Activated CD4-positive, alpha-beta T cell treated with anti-CD3 and anti-CD28 coated beads, Interleukin-2, Interleukin-4, amounts not matched to agents 100 ng/mL and 50 ng/mL, durations not matched to agents 16 hours and 8 hours (primary cell): Measurements from ENCODE around the gene COL5A1.

Source experiments
- DNase-seq: peaks from one replicate; pipeline ENCODE4 v3.0.0-alpha.2; 2020; ENCODE audit warnings: low spot score

The COL5A1 gene

DNA sequence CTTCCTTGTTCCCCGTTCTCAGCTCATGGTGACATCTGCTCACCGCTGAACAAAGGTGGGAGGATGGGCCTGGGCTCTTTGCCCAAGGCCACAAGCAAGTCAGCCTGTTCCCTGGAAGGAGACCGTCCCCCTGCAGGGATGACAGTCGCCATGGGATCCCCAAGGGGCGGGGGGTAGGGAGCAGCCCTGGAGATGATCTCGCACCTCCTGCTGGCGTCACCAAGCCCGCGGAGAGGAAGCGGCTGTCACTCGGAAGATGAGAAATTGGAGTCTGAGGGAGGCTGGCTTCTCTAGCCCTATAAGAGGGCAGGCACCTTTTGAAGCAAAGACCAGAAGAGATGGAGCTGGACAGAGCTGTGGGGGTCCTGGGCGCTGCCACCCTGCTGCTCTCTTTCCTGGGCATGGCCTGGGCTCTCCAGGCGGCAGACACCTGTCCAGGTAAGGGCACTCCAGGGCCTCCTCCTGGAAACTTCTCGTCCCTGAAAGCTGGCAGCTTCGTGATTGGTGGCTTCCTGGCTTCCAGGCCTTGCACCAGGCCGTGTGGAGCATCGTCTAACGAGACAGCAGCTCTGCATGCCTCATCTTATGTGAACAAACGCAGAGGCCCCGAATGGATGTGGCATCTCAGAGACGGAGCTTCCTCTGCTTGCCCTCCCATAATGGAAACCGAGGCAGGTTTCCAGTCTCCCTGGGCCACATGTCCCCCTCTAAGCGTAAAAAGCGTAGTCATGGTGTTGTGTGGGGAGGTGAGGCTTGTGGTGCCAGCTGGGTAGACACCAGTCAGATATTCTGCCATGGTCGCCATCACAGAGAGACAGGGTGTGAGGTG, 239.1 kb downstream of the COL5A1 start, which contains the start of gene FCN2:
FCN2 (plus strand) TSS at position 327 of the 829 bp plus-strand sequence; CDS start at position 339, 12 bp downstream.
- DNase-seq: no peak

DNA sequence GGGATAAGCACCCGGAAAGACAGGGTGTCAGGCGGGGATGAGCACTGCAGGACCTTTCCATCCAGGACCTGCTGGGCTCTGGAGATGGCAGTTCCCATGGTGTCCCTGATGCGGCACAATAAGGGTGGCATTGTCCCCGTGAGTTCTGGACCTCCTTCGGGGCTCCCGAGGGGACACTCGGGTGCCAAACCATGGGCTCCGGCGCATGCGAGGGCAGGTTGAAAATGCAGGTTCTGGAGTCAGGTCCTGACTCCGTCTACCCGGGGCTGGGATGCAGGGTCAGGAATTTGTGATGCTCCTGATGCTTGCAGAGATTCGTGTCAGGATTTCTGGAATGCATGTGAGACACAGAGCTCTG, 239.7 kb downstream of the COL5A1 start:
- DNase-seq: no peak

DNA sequence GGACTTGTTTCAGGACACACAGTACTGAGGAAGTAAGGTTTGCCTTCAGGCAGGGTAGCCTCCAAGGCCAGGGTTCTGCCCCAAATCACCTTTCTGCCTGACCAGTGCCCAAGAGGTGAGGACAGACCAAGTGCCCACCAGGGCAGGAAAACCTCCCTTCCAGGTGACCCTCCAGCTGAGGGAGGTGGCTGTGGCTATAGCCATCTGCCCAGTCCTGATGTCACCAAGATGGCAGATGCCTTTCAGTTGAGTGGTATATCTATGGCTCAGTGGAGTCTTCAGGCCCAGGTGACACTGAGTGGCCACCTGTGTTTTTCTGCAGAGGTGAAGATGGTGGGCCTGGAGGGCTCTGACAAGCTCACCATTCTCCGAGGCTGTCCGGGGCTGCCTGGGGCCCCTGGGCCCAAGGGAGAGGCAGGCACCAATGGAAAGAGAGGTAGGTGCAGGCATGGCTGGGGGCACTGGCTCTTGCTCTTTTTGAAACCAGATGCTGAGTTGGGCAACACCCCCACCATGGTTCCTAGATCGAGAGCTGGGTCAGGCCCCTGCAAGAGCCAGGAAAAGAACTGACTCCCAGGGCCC, 240.7 kb downstream of the COL5A1 start:
- no peak for DNase-seq

DNA sequence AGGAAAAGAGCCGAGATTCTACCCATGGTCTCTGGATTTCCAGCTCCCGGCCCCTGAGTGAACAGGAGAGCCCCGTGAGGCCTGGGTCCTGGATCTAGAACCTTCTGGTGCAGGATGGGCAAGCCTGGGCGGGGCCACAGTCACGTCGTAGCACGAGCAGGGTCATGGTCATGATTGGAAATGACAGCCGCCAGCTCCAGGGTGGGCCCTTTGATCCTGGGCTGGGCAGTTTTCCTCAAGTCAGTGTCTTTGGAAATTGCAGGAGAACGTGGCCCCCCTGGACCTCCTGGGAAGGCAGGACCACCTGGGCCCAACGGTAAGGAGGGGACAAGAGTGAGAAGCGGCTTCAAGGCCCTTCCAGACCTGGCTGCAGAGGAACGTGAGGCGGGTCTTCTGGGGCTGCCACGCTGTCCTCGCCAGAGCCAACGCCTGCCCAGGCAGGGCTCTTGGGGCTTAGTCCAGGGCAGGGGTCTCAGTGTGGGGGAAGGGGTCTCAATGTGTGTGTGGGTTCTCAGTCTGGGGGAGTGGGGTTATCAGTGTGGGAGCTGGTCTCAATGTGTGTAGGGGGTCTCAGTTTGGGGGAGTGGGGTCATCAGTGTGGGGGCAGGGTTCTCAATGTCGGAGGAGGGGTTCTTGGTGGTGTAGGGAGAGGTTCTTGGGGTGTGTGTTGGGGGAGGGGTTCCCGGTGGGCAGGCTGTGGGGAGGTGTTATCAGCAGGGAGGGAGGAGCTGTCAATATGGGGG, 241.6 kb downstream of the COL5A1 start:
- DNase-seq: no peak

DNA sequence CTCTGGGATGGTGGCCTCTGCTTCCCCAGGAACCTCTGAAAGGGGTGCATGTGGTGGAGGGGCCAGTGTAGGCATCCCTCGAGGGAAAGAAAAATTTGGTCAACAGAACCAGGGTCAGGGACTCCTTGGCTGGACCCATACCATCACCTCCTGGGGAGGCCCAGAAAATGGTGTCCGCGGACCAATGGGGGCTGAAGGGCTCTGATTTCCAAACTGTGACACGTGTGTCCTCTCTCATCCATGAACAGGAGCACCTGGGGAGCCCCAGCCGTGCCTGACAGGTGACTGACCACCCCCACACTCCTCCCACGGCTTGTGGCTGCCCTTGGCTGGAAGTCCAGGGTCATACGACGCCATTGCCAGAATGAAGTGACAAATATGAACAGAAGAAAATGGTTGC, 242.9 kb downstream of the COL5A1 start:
- DNase-seq: no peak

DNA sequence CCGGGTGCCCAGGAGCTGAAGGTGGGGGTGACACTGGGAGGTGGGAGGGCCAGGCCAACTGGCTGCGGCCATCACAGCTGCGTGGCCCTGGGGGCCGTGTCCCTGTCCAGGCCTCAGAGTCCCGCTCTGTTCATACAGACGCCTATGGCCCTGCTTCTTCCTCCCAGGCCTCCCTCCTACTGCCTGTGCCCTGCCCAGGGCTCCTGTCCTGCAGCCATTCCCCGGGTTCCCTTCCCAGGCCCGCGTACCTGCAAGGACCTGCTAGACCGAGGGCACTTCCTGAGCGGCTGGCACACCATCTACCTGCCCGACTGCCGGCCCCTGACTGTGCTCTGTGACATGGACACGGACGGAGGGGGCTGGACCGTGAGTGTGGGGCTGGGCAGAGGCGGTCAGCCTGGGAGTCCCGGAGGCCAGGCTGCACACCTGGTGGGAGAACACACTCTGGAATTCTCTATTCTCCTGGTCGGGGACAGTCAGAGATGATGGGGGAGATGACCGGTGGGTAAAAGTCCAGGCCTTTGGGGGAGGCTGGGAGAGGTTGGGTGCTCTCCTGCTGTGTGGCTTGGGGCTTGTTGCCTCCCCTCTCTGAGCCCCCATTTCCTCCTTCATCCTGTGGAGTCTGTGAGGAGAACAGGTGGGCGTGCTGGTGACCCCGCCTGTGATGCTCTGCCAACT, 243.5 kb downstream of the COL5A1 start:
- no peak for DNase-seq

DNA sequence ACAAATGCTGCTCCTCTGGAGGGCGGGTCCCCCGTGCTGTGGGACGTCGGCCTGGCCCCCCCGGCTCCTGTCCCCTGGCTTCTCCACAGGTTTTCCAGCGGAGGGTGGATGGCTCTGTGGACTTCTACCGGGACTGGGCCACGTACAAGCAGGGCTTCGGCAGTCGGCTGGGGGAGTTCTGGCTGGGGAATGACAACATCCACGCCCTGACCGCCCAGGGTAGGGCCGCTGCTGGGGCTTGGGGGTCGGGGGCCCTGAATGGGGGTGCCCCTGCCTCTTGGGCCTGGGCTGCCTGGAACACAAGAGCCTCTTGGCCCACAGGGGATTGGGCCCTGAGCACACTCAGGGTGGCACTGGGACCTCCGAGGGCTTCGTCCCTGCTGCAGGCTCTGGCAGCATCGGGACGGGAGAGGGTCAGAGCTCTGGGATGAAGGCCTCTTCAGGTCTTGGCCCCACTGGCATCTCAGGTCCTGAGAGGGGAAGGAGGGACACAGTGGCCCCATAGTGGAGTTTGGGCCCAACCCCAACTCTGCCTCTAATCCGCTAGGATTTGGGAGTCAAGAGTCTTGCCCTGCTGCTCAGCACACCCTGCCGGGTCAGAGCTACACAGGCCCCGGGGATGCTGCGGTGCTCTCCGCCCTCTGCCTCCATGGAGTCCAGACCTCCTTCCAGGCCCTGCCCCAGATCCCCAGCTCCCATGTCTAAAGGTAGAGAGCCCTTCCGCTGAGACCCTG, 244.2 kb downstream of the COL5A1 start:
- no peak for DNase-seq

DNA sequence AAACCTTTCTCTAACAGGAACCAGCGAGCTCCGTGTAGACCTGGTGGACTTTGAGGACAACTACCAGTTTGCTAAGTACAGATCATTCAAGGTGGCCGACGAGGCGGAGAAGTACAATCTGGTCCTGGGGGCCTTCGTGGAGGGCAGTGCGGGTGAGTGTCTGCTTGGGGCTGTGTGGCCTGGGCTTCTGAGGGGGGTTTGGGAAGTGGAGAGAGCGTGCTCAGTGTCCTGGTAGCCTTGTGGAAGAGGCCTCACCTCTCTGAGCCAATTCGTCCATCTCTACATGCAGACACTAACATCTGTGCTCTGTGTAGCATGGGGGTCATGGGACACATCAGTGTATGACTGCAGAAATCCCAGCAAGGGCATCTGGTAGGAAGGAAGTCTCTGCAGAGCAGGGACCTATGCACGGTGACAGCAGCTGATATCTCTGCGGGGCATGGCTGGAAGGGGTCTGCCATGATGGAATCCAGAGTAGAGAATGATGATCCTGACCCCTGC, 244.9 kb downstream of the COL5A1 start:
- DNase-seq: no peak

DNA sequence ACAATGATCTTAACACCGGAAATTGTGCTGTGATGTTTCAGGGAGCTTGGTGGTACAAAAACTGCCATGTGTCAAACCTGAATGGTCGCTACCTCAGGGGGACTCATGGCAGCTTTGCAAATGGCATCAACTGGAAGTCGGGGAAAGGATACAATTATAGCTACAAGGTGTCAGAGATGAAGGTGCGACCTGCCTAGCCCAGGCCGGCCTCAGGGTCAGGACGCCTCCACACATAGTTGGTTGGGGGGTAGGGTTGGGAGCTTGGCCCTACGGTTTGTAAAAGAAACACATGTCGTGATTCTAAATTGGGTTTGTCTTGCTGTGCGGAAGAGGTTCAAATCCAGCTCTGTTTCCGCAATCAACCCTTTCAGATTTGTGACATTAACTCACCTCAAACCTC, 245.6 kb downstream of the COL5A1 start:
- no peak for DNase-seq

DNA sequence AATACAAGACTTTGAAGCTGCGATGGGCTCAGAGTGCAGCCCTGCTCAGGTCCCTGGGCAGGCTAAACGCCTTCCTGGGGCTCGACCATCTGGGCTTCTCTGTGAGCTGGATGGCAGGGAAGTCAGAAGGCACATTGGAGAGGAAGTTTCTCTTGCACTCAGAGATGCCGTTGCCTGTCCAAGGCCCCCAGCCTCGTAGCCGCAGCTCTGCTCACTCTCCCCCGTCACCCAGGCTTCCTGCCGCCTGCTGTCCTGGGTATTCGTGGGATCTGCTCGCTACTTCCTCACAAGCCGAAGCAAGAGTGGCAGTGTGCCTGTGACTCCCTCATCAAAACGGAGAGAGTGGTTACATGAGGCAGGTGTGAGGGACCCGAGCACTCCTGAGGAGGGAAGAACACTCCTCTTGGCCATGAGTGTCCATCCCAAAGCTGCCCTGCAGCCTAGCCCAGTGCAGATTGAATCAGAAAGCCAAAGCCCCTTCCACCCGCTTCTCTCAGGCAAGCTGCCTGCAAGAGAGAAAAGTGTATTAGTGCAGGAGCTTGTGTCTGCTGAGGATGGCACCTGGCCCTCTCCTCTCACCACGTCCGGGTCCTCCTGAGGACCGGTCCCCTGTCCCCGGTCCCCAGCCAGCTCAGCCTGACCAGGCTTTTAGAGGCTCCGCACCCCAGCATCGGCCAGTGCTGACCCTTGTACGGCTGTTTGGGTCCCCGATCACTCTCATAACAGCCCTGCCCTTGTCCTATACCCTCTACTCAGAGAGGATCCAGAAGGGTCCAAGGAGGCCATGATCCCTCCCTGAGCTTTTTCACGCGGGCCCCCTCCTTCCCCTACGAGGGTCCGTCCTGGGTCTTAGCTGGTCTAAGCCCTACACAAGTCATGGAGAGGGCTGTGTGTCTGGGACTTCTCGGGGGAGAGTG, 246.3 kb downstream of the COL5A1 start:
- DNase-seq: no peak

DNA sequence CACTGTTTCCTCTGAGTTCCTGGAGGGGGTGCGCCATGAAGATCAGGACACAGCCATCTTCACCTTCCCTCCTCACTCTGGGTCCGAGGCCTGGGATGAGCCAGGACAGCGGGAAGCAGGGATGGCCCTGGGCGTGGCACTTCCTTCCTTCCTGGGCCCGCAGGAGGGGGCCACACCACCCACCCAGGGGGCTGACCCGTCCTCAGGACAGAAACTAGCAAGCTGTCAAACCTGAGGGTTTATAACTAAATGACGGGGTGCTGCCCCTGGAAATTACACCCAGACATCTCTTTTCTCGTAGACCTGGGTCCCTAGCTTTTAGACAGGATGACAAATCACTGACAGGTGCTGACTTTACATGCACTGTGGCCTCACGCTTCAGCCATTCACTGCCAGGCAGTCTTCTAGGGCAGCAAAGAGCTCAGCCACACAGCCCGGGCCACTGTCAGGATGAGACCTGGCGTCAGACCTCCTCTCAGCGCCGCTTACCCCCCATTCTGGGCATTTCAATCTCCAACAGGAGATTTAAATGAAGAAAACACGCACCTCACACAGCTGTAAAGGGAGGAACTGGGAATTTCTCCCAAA, 247.1 kb downstream of the COL5A1 start:
- DNase-seq: no peak

DNA sequence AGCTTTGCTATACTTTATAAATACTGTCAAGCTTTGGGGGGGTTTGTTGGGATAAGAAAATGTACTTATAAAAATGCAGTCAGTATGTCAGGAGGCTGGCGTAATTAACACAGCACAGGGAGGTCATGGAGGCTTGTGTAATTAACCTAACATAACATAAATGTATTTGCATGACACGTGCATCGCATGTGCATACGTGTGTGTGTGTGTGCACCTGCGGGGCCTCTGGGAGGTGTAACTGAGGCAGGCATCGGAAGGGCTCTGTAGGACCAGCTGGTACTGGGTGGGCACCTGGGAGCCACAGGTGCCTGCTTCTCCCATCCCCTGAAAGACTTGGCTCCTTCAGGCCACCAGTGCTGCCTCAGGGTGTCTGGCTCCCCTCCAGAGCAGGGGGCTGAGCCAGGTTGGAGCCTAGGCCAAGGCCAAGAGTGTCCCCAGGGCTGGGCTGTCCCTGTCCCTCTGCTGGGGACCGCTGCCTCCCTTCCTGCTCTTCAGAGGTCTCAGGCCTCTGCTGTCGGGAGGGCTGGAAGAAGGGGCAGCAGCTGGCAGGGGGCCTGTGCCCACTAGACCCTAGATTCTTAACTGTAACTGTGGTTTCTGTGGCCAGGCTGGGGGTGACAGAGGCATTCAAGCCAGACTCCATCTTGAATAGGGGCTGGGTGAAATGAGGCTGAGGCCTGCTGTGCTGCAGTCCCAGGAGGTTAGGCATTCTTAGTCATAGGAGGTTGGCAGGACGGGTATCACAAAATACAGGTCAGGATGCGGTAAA, 248.0 kb downstream of the COL5A1 start:
- no peak for DNase-seq

DNA sequence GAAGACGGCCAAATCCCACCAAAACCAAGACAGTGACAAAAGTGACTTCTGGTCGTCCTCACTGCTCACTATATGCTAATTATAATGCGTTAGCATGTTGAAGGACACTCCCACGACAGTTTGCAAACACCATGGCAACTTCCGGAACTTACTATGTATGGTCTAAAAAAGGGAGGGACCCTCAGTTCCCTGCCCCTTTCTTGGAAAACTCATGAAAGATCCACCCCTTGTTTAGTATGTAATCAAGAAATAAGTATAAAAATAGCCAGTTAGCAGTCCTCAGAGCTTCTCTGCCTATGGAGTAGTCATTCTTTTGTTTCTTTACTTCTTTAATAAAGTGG, 248.5 kb downstream of the COL5A1 start:
- DNase-seq: no peak

DNA sequence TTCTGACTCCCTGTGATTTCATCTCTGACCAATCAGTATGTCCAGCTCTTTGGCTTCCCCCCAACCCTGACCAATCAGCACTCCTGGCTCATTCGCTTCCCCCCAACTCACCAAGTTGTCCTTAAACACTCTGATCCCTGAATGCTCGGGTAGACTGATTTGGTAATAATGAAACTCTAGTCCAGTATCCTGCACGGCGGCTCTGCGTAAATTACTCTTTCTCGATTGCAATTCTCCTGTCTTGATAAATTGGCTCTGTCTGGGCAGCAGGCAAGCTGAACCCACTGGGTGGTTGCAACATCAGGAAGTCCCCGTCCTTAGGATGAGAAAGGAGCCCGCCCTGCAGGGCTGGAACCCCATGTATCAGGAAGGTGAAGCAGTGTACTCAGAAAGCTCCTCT, 249.4 kb downstream of the COL5A1 start:
- no peak for DNase-seq

DNA sequence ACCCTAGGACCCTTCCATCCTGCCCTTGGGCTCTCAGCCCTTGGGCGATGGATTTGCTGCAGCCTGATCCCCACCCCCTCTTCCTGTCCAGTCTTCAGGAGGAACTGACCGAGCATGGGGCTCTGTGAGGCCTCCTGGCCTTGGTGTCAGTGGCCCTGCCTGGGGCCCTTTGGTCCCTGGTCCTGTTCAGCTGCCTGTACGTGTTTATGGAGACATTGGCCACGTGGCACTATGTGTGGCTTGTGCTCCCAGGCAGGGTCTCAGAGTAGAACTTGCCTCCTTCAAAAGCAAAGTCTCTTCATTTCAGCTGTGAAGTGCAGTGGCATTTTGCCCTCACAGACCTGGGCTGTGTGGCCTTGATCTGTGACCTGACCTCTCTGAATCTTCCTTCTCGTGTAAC, 250.1 kb downstream of the COL5A1 start:
- DNase-seq: no peak

DNA sequence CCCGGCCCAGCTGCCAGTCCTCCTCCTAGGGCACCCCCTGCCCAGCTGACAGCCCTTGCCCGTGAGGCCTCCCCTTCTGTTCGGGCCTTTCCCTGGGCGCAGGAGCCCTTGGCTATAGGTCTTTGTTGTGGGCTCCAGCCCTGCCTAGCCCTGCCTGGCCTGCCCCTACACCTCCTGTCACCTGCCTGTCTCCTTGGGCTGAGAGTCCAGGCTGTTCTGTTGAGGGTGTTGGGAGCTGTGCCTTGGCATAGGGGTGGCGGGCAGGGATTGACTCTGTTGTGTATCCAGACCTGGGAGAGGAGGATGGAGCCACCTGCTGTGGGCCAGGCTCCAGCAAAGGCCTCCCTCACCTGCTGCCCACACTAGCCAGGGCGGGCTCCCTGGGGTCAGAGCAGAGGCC, 250.6 kb downstream of the COL5A1 start:
- DNase-seq: no peak

DNA sequence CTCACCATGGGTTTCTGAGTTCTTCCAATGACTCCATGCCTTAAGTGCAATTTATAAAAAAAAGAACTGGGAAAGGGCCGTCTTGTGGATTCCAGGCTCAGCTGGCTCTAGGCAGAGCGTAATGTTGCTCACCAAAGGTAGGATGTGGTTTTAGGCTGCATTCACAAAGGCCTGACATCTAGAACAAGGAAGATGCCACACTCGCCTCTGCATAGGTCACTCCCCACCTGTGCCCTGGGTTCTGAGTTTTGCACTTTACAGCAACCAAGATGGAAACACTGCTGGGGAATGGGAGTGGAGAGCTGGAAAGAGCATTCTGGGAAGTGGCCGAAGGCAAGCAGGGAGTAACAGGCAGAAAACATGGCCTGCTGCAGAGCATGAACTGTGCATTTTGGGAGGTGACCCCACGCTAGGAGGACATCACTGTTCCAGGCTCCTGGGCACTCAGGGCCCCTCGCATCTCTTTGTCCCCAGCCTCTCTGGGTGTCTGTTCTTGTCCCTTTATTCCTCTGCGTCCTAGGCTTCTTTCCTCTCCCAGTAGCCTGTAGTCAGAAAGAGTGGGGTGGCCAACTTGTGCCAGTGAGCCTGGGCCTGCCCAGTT, 251.3 kb downstream of the COL5A1 start:
- DNase-seq: no peak
